Right lobe of liver (tissue), 4 donors: Measurements from ENCODE around the gene LST1.

Experiments
- POLR2A ChIP-seq: fragments of 450-650 bp; IDR thresholded peaks from one replicate; pipeline ENCODE4 v1.6.1; 2017; ENCODE audit warnings: antibody characterized with exemption, mild to moderate bottlenecking
- TF ChIP-seq, protein P1 (sequence below), 4 donors: fragments of 200-600 bp in 3 of 4; fragments of 450-650 bp in 1 of 4; IDR thresholded peaks; one replicate each; pipeline versions ENCODE4 v1.5.1 to v1.8.0; 2016 to 2022; ENCODE audit warnings: antibody characterized with exemption in 4 of 4, mild to moderate bottlenecking in 2 of 4
- donor health status: DM: no; HTN: no; CAD: no.
- donor health status: DM: no; HTN: no; CAD: no.
- donor health status: DM: no; HTN: yes; CAD: no.

DNA sequence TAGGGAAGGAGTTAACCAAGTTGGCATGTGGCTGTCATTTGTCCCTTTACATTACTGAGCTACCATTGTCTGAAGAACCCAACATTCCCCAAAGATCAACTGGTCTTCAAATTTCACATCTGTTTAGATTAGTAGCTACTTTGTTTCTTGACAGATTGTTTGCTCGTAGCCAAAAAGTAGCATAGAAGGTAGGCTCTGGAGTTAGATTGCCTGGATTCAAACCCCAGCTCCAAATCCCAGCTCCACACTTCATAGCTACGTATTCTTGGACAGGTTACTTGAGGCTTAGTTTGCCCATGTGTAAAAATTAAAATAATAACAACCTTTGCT, 37.6 kb upstream of the LST1 start:
- no peak for TF ChIP-seq POLR2A
- TF ChIP-seq, protein P1, sequence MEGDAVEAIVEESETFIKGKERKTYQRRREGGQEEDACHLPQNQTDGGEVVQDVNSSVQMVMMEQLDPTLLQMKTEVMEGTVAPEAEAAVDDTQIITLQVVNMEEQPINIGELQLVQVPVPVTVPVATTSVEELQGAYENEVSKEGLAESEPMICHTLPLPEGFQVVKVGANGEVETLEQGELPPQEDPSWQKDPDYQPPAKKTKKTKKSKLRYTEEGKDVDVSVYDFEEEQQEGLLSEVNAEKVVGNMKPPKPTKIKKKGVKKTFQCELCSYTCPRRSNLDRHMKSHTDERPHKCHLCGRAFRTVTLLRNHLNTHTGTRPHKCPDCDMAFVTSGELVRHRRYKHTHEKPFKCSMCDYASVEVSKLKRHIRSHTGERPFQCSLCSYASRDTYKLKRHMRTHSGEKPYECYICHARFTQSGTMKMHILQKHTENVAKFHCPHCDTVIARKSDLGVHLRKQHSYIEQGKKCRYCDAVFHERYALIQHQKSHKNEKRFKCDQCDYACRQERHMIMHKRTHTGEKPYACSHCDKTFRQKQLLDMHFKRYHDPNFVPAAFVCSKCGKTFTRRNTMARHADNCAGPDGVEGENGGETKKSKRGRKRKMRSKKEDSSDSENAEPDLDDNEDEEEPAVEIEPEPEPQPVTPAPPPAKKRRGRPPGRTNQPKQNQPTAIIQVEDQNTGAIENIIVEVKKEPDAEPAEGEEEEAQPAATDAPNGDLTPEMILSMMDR (IDR thresholded peaks at IDR 0.05): no peak
